ENCODE measurements around the gene XYLT2. TPM values are rescaled to one million over a fixed set of nuclear protein-coding genes. Genes with fewer than 3 reads are reported as not detected.

XYLT2 gene
- total and polyA plus RNA-seq, 2 of the 8 experiments (the other 6 are each of a cell fraction or from before 2014, with no cell fraction given): 28.0 to 29.9 TPM

DNA sequence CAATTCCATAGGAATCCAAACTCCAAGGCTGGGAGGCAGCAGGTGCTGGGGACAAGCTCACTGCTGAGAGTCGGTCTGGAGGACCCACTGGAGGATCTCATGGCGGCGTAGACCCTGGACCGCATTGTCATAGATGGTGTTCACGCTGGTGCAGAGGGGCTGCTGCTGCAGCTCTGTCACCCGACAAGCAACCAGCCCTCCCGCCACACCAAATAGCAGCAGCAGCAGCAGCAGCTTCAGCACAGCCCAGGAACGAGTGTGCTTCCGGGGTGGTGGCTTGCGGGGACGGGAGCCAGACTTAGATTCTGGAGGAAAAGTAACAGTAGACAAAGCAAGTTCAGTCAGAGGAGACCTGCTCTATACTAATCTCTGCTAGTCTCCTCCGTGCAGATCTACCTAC, 37.0 kb downstream of the XYLT2 start:
- H4K8ac ChIP-seq (ENCODE audit: extremely low read depth, insufficient read depth, low read length): no peak overlapping the region
- no peak overlapping the region for H3K18ac ChIP-seq (ENCODE audit: extremely low read depth, low read length)
- CTCF ChIA-PET (ENCODE audit: partially characterized antibody): interaction anchor here (4.3 to 7.0 kb wide), 3 partner anchors 8 to 19 kb away, joined by 29 to 51 read pairs (median 30); partner anchors contain the start of gene LRRC59
- no peaks in the 10 kb centered on the region for H3K23me2 ChIP-seq (ENCODE audit: low read depth, low read length)
- no peak overlapping the region for H3K23ac ChIP-seq (ENCODE audit: insufficient read length)
- no peak overlapping the region for H2BK12ac ChIP-seq (ENCODE audit: low read depth, low read length)
- no peaks in the 10 kb centered on the region for H3K27me3 ChIP-seq (replicated peaks in 1 of 4; ENCODE audit: control insufficient read depth in 3 of 4, extremely low read depth in 1 of 4, insufficient read depth in 3 of 4, low read length in 3 of 4)
- H3K14ac ChIP-seq (ENCODE audit: insufficient read length): no peak overlapping the region
- H2BK20ac ChIP-seq (ENCODE audit: low read length): no peak overlapping the region
- DNase-seq (ENCODE audit: low read depth in 1 of 2, low spot score in 2 of 2): no peak
- WGBS, 2 experiments (ENCODE audit: extremely low coverage in 1 of 2, insufficient coverage in 1 of 2, insufficient read length in 1 of 2, insufficient replicate concordance in 2 of 2, low coverage in 1 of 2, low lambda C conversion rate in 2 of 2, missing lambda C conversion rate in 1 of 2): 93% methylated on average over 12 of the region's 12 CpGs; no CpG with 5 or more reads in 1 of the 2 experiments
- no peak overlapping the region for H3K4me3 ChIP-seq (ENCODE audit: extremely low read depth in 1 of 4, insufficient read depth in 2 of 4, low read depth in 3 of 4, low read length in 4 of 4)
- no peak overlapping the region for H3K4ac ChIP-seq (replicated peaks; ENCODE audit: insufficient read length, low read depth, low read length)
- no peak overlapping the region for H3K27ac ChIP-seq (ENCODE audit: low read depth, low read length)
- H3K4me1 ChIP-seq (replicated peaks in 1 of 4; ENCODE audit: control insufficient read depth in 3 of 4, insufficient read depth in 4 of 4, low read length in 3 of 4): no peaks in the 10 kb centered on the region
- no peak overlapping the region for H4K5ac ChIP-seq (ENCODE audit: insufficient read length, low read depth, low read length)
- FAIRE-seq: no peak
- no peaks in the 10 kb centered on the region for H3K79me2 ChIP-seq (ENCODE audit: control insufficient read depth in 1 of 2, insufficient read depth in 2 of 2, low read length in 2 of 2)
- POLR2A ChIA-PET (ENCODE audit: partially characterized antibody): interaction anchor here (1.1 to 27.4 kb wide), 3 partner anchors 10 to 16 kb away, joined by 5 to 313 read pairs (median 23); partner anchors contain the start of genes EME1, LRRC59 and MRPL27
- no peak overlapping the region for H3K9ac ChIP-seq (replicated peaks in 1 of 4; ENCODE audit: extremely low read depth in 1 of 4, low read depth in 3 of 4, low read length in 3 of 4)
- H3K9me3 ChIP-seq (ENCODE audit: insufficient read depth in 2 of 2, low read depth in 1 of 2, low read length in 1 of 2): no peaks in the 10 kb centered on the region
- no peak overlapping the region for H4K91ac ChIP-seq (replicated peaks; ENCODE audit: insufficient read length, low read length)
- H3K4me2 ChIP-seq (ENCODE audit: insufficient read depth in 1 of 2, low read depth in 2 of 2, low read length in 2 of 2): no peak overlapping the region
- H2AK5ac ChIP-seq (ENCODE audit: low read depth, low read length): no peak overlapping the region
- H2BK5ac ChIP-seq (ENCODE audit: low read depth, low read length): no peak overlapping the region
- H2AFZ ChIP-seq (ENCODE audit: low read length): no peak overlapping the region
- H2BK120ac ChIP-seq (replicated peaks; ENCODE audit: low read depth, low read length): no peak overlapping the region
- peaks cover 31 to 85% (median 62%) of the 10 kb centered on the region in 4 experiments for H3K36me3 ChIP-seq (ENCODE audit: control insufficient read depth in 2 of 4, insufficient read depth in 4 of 4, low read length in 3 of 4)
- no peak overlapping the region for H3K56ac ChIP-seq (replicated peaks; ENCODE audit: insufficient read length, low read depth, low read length)
- H2BK15ac ChIP-seq (ENCODE audit: low read length): no peak overlapping the region
- H4K20me1 ChIP-seq (replicated peaks in 1 of 2; ENCODE audit: control insufficient read depth in 1 of 2, insufficient read depth in 2 of 2, low read length in 2 of 2): peaks cover 0 to 2% of the 10 kb centered on the region in 2 experiments
- H3K79me1 ChIP-seq (ENCODE audit: low read depth, low read length): no peaks in the 10 kb centered on the region
- TF ChIP-seq POLR2A (IDR thresholded peaks at IDR 0.05; ENCODE audit: control extremely low read depth in 1 of 2, low read depth in 2 of 2, low read length in 2 of 2): no peak
- no peak for TF ChIP-seq FOSL1 (IDR thresholded peaks at IDR 0.05; ENCODE audit: insufficient read depth, low read depth, low read length)
- no peak for TF ChIP-seq SIRT6 (IDR thresholded peaks at IDR 0.05; ENCODE audit: low read length)
- TF ChIP-seq, protein P1, sequence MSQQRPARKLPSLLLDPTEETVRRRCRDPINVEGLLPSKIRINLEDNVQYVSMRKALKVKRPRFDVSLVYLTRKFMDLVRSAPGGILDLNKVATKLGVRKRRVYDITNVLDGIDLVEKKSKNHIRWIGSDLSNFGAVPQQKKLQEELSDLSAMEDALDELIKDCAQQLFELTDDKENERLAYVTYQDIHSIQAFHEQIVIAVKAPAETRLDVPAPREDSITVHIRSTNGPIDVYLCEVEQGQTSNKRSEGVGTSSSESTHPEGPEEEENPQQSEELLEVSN (IDR thresholded peaks at IDR 0.05): no peak
- TF ChIP-seq SIN3A (conservative IDR thresholded peaks at IDR 0.05 in 1 of 2, IDR thresholded peaks at IDR 0.05 in 1 of 2; ENCODE audit: low read depth in 1 of 2, low read length in 2 of 2): no peak
- TF ChIP-seq ZNF274 (IDR thresholded peaks at IDR 0.05; ENCODE audit: borderline replicate concordance, extremely low read depth, low read length): no peak
- TF ChIP-seq CREB1 (IDR thresholded peaks at IDR 0.05): no peak
- no peak for TF ChIP-seq SAP30 (IDR thresholded peaks at IDR 0.05; ENCODE audit: insufficient read depth, insufficient replicate concordance, low read length)
- TF ChIP-seq, protein P2, sequence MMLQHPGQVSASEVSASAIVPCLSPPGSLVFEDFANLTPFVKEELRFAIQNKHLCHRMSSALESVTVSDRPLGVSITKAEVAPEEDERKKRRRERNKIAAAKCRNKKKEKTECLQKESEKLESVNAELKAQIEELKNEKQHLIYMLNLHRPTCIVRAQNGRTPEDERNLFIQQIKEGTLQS (IDR thresholded peaks at IDR 0.05; ENCODE audit: insufficient read depth, low read depth, low read length): no peak
- TF ChIP-seq EP300 (IDR thresholded peaks at IDR 0.05; ENCODE audit: borderline replicate concordance in 1 of 2, low read depth in 2 of 2, low read length in 2 of 2): no peak
- TF ChIP-seq BCL11A (IDR thresholded peaks at IDR 0.05; ENCODE audit: low read depth in 2 of 2, low read length in 2 of 2): no peak
- TF ChIP-seq SP2 (IDR thresholded peaks at IDR 0.05; ENCODE audit: low read length): no peak
- TF ChIP-seq GTF2F1 (IDR thresholded peaks at IDR 0.05; ENCODE audit: borderline replicate concordance, low read depth, low read length): no peak
